NCI-H526 (cell line): Measurements from ENCODE around the gene ZNF335.
A peak's percentile ranks its signal among the peaks of the same experiment; 100 is the strongest.

Experiments
- DNase-seq, 2 experiments: peaks; one replicate each; lab custom pipeline; 2025; lab: John Stamatoyannopoulos, UW

The ZNF335 gene, protein sequence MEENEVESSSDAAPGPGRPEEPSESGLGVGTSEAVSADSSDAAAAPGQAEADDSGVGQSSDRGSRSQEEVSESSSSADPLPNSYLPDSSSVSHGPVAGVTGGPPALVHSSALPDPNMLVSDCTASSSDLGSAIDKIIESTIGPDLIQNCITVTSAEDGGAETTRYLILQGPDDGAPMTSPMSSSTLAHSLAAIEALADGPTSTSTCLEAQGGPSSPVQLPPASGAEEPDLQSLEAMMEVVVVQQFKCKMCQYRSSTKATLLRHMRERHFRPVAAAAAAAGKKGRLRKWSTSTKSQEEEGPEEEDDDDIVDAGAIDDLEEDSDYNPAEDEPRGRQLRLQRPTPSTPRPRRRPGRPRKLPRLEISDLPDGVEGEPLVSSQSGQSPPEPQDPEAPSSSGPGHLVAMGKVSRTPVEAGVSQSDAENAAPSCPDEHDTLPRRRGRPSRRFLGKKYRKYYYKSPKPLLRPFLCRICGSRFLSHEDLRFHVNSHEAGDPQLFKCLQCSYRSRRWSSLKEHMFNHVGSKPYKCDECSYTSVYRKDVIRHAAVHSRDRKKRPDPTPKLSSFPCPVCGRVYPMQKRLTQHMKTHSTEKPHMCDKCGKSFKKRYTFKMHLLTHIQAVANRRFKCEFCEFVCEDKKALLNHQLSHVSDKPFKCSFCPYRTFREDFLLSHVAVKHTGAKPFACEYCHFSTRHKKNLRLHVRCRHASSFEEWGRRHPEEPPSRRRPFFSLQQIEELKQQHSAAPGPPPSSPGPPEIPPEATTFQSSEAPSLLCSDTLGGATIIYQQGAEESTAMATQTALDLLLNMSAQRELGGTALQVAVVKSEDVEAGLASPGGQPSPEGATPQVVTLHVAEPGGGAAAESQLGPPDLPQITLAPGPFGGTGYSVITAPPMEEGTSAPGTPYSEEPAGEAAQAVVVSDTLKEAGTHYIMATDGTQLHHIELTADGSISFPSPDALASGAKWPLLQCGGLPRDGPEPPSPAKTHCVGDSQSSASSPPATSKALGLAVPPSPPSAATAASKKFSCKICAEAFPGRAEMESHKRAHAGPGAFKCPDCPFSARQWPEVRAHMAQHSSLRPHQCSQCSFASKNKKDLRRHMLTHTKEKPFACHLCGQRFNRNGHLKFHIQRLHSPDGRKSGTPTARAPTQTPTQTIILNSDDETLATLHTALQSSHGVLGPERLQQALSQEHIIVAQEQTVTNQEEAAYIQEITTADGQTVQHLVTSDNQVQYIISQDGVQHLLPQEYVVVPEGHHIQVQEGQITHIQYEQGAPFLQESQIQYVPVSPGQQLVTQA (N-terminal part only)

DNA sequence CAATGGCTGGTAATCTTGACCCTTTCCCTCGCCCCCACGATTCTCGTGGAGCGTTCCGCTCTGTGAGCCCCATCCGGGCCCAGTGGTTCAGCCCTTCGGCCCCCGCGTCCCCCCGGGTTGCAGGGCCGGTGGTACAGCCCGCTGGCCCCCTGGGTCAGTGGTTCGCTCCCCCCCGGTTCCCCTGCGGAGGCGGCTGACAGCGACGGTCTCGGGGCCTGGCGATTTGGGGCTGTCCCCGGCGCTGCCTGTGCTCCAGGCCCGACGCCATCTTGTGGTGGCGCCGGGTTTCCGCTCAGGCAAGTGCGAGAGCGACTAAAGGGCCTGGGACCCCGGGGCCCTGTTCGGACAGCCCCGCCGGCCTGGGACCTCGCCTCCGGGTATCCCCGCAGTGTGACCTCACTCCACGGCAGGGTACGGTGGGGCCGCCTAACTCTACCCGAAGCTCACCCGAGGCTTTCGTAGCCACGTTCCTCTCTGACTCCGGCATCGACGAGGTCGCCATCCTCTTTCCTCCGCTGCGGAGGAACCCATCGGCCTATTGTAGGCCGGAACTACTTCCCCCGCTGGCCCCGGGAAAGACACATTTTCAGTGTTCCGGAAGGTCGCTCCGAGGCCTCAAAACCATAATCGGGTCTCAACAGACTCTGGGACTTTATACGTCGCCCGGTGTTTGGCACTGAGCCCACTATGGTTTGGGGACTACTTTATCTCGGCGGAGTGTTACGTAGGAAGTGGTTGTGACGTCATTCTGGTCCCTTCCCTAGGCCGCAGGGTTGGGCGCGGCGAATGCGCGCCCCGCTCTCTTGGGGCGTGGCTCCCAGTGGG, at the start of gene ZNF335:
Gene ZNF335 (minus strand): TSS at position 529 of the 825 bp plus-strand sequence. CDS start 793 bp downstream, outside the sequence.
- DNase-seq: peak; percentile 94 to 98

DNA sequence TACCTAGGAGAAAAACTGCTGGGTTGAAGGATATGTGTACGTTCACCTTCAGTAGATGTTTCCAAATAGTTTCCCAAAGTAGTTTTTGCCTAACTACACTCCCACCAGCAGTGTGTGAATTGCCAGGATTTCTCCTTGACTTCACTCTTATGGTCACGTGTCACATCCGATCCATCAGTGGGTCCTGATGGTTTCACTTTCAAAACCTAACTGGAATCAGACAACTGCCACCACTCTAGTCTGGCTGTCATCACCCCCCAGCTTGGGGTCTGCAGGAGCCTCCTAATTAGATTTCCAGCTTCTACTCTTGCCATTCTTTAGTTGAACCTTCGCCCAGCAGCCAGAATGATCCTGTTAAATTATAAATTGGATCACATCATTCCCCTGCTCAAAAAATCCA, 48.6 kb upstream of the ZNF335 start:
- no peak for DNase-seq

DNA sequence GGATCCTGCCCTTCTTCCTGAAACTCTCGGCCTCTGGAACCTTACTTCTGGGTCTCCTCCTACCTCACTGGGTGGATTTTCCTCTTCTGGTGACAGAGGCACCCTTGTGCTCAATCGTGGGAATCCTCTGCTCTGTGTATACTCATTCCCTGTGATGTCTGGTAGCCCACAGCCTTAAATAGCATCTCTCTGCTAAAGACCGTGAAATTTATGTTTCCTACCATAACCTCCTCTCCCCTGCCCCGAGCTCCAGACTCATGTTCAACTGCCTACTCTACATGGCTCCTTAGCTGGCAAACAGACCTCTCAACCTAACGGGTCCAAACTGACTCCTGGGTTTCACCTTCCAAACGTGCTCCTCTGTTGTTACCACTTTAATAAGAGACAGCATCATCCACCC, 46.6 kb upstream of the ZNF335 start:
- no peak for DNase-seq

DNA sequence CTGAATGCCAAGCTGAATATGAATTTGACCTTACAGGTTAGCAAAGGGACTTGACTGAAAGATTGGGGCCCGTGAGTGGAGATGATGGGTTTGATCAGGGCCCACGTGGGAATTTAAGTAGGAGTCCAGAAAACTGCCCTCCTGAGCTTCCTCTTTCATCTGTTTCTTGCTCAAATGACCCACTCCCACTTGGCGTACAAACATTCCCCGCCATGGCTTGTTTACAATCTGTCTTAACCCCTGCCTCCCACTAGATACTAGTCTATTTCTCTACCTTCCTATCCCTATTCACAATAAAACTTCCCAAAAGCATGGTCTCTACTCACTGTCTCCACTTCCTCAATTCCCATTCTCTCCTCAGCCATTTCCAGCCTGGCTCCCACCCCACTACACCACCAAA, 46.1 kb upstream of the ZNF335 start:
- DNase-seq: no peak

DNA sequence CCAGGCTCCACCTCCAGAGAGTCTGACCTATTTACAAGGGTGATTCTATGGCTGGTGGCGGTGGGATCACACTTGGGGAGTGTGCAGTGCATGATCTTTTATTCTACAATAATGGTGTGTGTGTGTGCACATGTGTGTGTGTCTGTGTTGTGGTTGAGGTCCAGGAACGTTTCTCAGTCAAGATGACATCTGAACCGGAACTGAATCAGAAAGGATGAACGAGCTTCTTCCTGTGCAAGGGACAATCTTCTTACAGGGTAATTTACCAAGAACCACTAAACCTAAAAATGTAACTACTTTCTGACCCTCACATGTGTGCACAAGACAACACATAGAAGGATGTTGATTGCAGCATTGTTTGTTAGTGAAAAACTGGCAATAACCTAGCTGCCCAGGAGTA, 45.3 kb upstream of the ZNF335 start:
- no peak for DNase-seq

DNA sequence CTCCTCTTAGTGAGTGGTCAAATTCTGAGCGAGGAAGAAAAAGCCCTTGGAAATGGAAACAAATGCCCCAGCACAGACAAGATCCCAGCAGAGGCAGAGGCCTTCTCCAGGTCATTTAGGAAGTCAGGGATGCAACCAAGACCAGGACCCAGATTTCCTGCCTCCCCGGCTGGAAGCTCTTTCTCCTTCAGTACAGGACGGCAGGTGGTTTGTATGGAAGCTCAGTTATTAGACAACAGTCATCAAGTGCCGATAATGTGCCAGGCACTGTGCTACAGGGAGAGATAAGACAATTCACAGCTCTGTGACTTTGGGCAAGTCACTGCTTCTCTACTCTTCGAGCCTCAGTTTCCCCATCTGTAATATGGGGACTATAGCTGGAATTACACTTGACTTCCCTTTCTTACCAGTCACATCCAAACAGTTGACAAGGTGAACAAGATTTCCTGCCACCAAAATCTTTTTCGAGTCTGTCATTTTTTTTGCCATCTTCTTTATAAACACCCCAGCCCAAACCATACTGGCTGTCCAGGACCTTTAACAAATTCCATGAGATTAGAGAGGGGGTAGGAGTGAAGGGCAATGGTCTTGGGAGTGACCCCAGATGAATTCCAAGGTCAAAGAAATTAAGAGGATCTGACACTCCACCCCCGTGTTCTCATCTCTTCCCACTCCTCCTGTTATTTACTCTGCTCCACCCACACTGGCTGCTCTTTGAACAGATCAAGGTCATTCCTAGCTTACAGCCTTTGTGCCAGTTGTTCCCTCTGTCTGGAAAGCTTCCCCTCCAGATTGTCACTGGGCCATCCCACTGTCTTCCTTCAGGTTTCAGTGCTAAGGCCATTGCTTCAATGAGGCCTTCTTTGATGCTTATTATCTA, 42.8 kb upstream of the ZNF335 start:
- DNase-seq: no peak

DNA sequence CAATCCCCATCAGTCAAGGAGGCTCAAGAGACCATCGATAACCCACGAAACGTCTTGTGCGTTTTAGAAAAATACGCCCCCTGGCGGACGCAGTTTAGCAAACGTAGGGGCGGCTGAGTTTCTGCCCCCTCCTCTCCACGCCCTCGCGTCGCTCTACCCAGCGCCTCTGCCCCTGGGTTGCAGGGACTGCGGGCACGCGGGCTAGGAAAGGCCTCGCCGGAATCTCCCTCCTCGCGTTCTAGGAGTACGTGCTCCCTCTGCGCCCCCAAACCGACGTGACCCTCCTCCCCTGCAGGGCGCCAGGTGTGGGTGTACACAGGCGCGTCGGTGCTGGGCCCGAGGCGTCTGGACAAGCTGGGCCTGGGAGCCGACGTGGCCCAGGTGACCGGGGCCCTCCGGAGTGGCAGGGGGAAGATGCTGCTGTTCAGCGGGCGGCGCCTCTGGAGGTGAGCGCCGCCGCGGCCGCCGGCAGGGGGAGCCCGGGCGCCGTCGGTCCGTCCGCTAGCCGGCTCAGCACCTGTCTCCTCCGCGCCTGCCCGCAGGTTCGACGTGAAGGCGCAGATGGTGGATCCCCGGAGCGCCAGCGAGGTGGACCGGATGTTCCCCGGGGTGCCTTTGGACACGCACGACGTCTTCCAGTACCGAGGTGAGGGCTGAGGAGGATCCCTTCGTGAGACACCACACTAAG, 42.0 kb upstream of the ZNF335 start:
- peak; percentile 67 to 92 for DNase-seq

DNA sequence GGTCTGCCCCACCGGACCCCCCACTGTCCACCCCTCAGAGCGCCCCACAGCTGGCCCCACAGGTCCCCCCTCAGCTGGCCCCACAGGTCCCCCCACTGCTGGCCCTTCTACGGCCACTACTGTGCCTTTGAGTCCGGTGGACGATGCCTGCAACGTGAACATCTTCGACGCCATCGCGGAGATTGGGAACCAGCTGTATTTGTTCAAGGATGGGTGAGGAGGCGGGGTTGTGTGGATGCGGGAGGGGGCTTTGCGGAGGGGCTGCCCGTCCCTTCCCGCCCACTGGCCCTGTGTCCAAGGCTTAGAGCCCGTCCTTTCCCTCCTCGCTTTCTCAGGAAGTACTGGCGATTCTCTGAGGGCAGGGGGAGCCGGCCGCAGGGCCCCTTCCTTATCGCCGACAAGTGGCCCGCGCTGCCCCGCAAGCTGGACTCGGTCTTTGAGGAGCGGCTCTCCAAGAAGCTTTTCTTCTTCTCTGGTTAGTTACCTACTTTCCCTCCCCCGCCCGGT, 41.4 kb upstream of the ZNF335 start:
- DNase-seq: no peak

DNA sequence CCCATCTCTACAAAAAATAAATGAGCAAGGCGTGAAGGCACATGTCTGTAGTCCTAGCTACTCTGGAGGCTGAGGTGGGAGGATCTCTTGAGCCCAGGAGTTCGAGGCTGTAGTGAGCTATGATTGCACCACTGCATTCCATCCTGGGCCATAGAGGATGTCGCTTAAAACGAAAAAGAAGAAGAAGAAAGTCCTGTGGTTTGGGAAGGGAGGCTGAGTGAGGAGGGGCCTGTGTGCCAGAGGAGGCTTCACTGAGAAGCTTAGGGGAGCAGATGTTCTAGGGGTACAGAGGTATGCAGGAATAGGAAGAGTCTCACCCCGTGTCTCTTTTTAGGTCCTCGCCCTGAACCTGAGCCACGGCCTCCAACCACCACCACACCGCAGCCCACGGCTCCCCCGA, 40.9 kb upstream of the ZNF335 start:
- no peak for DNase-seq

DNA sequence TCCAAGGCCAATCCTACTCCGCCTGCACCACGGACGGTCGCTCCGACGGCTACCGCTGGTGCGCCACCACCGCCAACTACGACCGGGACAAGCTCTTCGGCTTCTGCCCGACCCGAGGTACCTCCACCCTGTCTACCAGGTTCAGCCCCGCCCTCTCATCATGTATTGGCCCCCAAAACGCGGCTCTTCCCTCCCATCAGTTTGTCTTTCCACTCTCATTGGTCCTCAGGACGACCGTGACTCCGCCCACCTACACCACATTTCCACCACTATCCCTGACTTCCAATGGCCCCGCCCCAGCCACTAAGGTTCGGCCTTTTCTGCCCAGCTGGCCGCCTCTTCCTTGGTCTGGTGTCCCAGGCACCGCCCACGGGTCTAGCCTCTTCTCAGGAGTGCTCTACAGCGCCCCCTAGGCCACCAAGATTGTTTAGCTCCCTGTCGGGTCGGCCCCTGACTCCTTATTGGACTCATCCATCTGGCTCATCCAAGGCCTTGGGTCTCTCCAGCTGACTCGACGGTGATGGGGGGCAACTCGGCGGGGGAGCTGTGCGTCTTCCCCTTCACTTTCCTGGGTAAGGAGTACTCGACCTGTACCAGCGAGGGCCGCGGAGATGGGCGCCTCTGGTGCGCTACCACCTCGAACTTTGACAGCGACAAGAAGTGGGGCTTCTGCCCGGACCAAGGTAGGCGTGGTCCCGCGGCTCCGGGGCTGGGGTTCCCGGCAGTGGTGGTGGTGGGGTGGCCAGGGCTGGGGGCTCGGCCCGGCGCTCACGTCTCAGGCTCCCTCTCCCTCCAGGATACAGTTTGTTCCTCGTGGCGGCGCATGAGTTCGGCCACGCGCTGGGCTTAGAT, 39.9 kb upstream of the ZNF335 start:
- DNase-seq: peak; percentile 89 to 94

DNA sequence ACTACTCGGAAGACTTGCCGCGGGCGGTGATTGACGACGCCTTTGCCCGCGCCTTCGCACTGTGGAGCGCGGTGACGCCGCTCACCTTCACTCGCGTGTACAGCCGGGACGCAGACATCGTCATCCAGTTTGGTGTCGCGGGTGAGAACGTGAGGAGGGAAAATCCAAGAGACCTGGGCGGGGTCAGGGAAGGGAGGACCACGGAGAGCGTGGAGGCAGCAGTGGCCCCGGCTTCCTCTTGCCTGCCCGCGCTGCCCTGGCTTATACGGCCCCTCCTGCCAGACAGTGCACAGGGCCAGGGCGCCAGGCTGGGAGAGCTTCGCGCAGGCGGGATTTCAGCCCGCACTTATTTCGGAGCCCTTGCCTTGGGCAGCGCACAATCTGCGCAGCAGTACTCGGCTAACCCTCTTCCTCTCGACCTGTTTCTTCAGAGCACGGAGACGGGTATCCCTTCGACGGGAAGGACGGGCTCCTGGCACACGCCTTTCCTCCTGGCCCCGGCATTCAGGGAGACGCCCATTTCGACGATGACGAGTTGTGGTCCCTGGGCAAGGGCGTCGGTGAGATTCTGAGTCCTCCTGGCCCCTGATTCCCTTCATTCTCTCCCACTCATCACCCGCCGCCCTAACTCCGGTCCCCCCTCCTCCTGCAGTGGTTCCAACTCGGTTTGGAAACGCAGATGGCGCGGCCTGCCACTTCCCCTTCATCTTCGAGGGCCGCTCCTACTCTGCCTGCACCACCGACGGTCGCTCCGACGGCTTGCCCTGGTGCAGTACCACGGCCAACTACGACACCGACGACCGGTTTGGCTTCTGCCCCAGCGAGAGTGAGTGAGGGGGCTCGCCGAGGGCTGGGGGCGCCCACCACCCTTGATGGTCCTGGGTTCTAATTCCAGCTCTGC, 38.7 kb upstream of the ZNF335 start:
- peak in 1 of 2 experiments; percentile 45 for DNase-seq

DNA sequence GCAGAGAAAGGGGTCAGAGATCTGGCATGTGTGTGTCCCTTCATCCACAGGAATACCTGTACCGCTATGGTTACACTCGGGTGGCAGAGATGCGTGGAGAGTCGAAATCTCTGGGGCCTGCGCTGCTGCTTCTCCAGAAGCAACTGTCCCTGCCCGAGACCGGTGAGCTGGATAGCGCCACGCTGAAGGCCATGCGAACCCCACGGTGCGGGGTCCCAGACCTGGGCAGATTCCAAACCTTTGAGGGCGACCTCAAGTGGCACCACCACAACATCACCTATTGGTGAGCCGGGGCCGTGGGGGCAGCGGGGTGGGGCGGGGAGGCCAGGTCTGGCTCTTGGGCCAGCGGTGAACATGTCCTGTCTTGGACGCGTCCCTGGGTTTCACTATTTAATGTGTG, 37.8 kb upstream of the ZNF335 start:
- peak in 1 of 2 experiments; percentile 27 for DNase-seq

DNA sequence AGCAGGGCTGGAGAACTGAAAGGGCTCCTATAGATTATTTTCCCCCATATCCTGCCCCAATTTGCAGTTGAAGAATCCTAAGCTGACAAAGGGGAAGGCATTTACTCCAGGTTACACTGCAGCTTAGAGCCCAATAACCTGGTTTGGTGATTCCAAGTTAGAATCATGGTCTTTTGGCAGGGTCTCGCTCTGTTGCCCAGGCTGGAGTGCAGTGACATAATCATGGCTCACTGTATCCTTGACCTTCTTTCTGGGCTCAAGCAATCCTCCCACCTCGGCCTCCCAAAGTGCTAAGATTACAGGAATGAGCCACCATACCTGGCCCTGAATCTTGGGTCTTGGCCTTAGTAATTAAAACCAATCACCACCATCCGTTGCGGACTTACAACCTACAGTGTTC, 35.7 kb upstream of the ZNF335 start:
- no peak for DNase-seq

DNA sequence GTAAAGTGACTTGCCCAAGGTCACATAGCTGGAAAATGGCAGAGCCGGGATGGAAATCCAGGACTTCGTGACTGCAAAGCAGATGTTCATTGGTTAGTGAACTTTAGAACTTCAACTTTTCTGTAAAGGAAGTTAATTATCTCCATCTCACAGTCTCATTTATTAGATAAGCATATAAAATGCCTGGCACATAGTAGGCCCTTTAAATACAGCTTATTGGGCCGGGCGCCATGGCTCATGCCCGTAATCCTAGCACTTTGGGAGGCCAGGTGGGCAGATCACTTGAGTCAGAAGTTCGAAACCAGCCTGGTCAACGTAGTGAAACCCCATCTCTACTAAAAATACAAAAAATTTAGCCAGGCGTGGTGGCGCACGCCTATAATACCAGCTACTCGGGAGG, 35.0 kb upstream of the ZNF335 start:
- no peak for DNase-seq

DNA sequence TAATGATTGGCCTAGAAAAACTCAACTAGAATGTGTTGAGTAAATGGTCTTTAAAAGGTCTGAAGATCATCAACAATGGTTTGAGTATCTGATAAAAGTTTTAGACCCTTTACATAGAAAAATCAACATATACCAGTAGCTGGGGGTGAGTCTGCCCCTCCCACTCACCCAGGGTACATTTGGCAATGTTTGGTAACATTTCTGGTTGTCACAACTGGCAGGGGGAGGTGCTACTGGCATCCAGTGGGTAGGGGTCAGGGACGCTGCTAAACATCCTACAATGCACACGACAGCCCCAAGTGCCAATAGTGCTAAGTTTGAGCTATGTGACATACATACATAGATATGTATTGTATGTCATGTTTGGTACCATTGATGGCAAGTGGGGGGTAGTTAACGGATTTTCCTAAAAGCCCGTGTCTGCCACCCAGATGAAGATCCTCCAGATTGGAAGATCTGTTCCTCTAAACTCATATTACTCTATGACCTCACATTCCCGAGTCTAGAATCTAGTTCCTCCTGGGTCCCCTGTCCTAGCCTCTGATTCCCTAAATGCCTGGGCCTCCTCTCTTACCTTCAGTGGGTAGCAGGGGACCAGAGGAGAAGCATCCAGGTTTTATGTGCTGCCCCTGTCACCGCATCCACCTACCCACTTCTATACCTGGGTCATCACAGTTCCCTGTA, 34.2 kb upstream of the ZNF335 start:
- DNase-seq: no peak

DNA sequence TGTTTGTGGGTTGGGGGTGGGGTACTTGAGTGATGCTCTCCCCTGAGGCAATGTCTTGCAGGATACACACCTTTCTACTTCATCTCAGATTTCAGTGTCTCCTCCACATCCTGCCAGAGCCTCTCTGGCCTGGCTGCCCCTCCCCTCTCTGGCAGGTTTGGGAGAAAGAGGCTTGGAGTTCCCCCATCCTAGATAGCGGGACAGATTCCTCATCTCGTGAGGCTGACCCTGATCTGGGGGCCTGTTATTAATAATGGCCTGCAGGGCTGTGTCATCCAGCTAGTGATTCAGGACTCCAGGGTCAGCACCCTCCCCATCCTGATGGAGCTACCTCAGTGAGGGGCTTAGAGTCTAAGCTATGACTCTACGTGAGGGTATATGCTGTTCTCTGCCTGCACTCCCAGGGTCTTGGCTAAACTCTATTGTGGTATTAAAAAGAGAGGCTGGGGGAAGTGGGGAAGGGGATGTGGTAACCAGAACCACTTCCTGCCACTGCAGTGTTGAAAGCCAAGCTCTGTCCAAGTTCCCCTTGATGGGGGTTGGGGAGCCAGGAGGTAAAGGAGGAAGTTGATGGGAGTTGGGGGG, 33.0 kb upstream of the ZNF335 start:
- no peak for DNase-seq
